Endothelial cell of umbilical vein (primary cell): ENCODE measurements around the gene PECR. TPM values are rescaled to one million over a fixed set of nuclear protein-coding genes. Genes with fewer than 3 reads are reported as not detected.

Experiments
- BruUV-seq: library from RNA; stranded (reverse); fragments of 400-500 nt; replicated peaks from 2 replicates; lab custom pipeline; 2021; lab: Mats Ljungman, UMichigan
- CTCF ChIA-PET: fragments of 300-600, 350-600 bp; sonication (Branson Sonifier 250); formaldehyde crosslinking; loops from one replicate; lab custom pipeline; 2021; ENCODE audit warnings: antibody characterized with exemption, inconsistent platforms; lab: Charles Lee
- POLR2A ChIA-PET: fragments of 300-600, 350-600 bp; sonication (Branson Sonifier 250); formaldehyde crosslinking; loops from one replicate; lab custom pipeline; 2021; ENCODE audit warnings: antibody characterized with exemption, inconsistent platforms; lab: Charles Lee
- DNase-seq: peaks from one replicate; pipeline ENCODE4 v3.0.0-alpha.2; 2011; ENCODE audit warnings: low read depth, low spot score
- FAIRE-seq: peaks from 2 replicates; lab custom pipeline; 2011; peaks lifted over from hg19 to GRCh38; lab: Jason Lieb, UNC
- H2AFZ ChIP-seq: 2 replicates; pipeline ENCODE4 v1.6.0; 2012; ENCODE audit warnings: low read depth, low read length, control low read depth, inconsistent platforms
- H3K27ac ChIP-seq: 2 replicates; pipeline ENCODE4 v1.5.1; 2011; ENCODE audit warnings: low read depth, mild to moderate bottlenecking, control low read depth, low read length, moderate library complexity; ENCODE audit not compliant: insufficient read depth
- H3K27me3 ChIP-seq, 2 experiments: 2 replicates each; pipeline versions ENCODE4 v1.6.0 to v1.6.1; 2011; ENCODE audit warnings: low read length in 2 of 2, mixed read lengths in 1 of 2; ENCODE audit not compliant: control insufficient read depth in 2 of 2, insufficient read depth in 2 of 2
- H3K36me3 ChIP-seq, 2 experiments: 2 replicates in 1 of 2; 3 replicates in 1 of 2; pipeline ENCODE4 v1.5.1; 2011; ENCODE audit warnings: low read length in 2 of 2, mild to moderate bottlenecking in 1 of 2, moderate library complexity in 1 of 2; ENCODE audit not compliant: control insufficient read depth in 2 of 2, insufficient read depth in 2 of 2; ENCODE audit errors: extremely low read depth in 1 of 2
- H3K4me1 ChIP-seq: 3 replicates; pipeline ENCODE4 v1.5.1; 2011; ENCODE audit warnings: mild to moderate bottlenecking, low read length; ENCODE audit not compliant: control insufficient read depth, insufficient read depth; ENCODE audit errors: extremely low read depth
- H3K4me2 ChIP-seq: 2 replicates; pipeline ENCODE4 v1.6.1; 2011; ENCODE audit warnings: low read length, control low read depth, mixed read lengths; ENCODE audit not compliant: insufficient read depth
- H3K4me3 ChIP-seq, 3 experiments: fragments of 200-600 bp in 1 of 3; sonication (generic), shearing (Covaris generic) in 1 of 3; replicated peaks in 1 of 3; 2 replicates each; pipeline ENCODE4 v1.5.1; 2011 to 2016; ENCODE audit warnings: control low read depth in 3 of 3, low read length in 3 of 3, mild to moderate bottlenecking in 2 of 3, inconsistent platforms in 1 of 3, low read depth in 1 of 3, moderate library complexity in 1 of 3; ENCODE audit not compliant: insufficient read depth in 1 of 3
- H3K79me2 ChIP-seq: 2 replicates; pipeline ENCODE4 v1.6.0; 2012; ENCODE audit warnings: low read length, inconsistent platforms; ENCODE audit not compliant: control insufficient read depth, insufficient read depth
- H3K9ac ChIP-seq: replicated peaks from 2 replicates; pipeline ENCODE3; 2011; ENCODE audit warnings: low read length, control low read depth; ENCODE audit not compliant: insufficient read depth; ENCODE audit errors: extremely low read depth
- H3K9me1 ChIP-seq: replicated peaks from 3 replicates; pipeline ENCODE4 v1.6.0; 2011; ENCODE audit warnings: mild to moderate bottlenecking, low read length; ENCODE audit not compliant: control insufficient read depth, insufficient read depth; ENCODE audit errors: extremely low read depth
- H3K9me3 ChIP-seq: replicated peaks from 2 replicates; pipeline ENCODE4 v1.5.1; 2012; ENCODE audit warnings: low read length, inconsistent platforms; ENCODE audit not compliant: control insufficient read depth, insufficient read depth
- H4K20me1 ChIP-seq: replicated peaks from 2 replicates; pipeline ENCODE3; 2011; ENCODE audit warnings: mild to moderate bottlenecking, low read length; ENCODE audit not compliant: control insufficient read depth, insufficient read depth; ENCODE audit errors: extremely low read depth
- EZH2 ChIP-seq: IDR thresholded peaks from 2 replicates; pipeline ENCODE4 v1.6.1; 2012; ENCODE audit warnings: borderline replicate concordance, low read depth, mild to moderate bottlenecking, moderate library complexity, low read length, inconsistent platforms; ENCODE audit not compliant: severe bottlenecking
- FOS ChIP-seq: IDR thresholded peaks from 2 replicates; pipeline ENCODE4 v1.6.1; 2011; ENCODE audit warnings: mild to moderate bottlenecking, low read length, moderate library complexity, borderline replicate concordance; ENCODE audit not compliant: insufficient read depth
- GATA2 ChIP-seq: IDR thresholded peaks from 2 replicates; pipeline ENCODE4 v1.7.0; 2011; ENCODE audit warnings: low read depth, mild to moderate bottlenecking, moderate library complexity, mixed read lengths, low read length; ENCODE audit not compliant: insufficient read length, insufficient read depth
- JUN ChIP-seq: IDR thresholded peaks from 2 replicates; pipeline ENCODE4 v1.6.1; 2011; ENCODE audit warnings: borderline replicate concordance, low read depth; ENCODE audit not compliant: insufficient read length, insufficient read depth
- MYC ChIP-seq: IDR thresholded peaks from one replicate; pipeline ENCODE4 v1.6.1; 2011; ENCODE audit warnings: mild to moderate bottlenecking, low read depth, low read length
- POLR2A ChIP-seq: IDR thresholded peaks from 2 replicates; pipeline ENCODE4 v1.6.1; 2012; ENCODE audit warnings: low read depth, mild to moderate bottlenecking, control low read depth, low read length
- POLR2AphosphoS5 ChIP-seq: IDR thresholded peaks from 2 replicates; pipeline ENCODE4 v1.6.1; 2012; ENCODE audit warnings: low read depth, mild to moderate bottlenecking, control low read depth, low read length, moderate library complexity; ENCODE audit not compliant: insufficient read depth
- dilution Hi-C: fragments of 300-500 bp; cut with MboI; formaldehyde crosslinking; loops from one replicate; pipeline ENCODE4 v1.15.0; 2019; ENCODE audit warnings: low sequenced_read_pairs; ENCODE audit not compliant: extremely low pct_ligation_motif_present
- intact Hi-C: fragments of 100-400 bp; cut with micrococcal nuclease; formaldehyde crosslinking; loops from one replicate; pipeline ENCODE4 v1.10.0; 2022
- polyA plus RNA-seq, 4 experiments: library from polyadenylated mRNA; depleted of rRNA in 3 of 4; stranded (reverse) in 3 of 4; unstranded in 1 of 4; fragments of >200 nt; gene quantifications; 2 replicates each; pipeline versions ENCODE4 v1.2.1 to v1.2.3, GENCODE V29; 2011 to 2012; ENCODE audit warnings: missing spikeins in 1 of 4
- total RNA-seq: library from RNA; stranded (reverse); gene quantifications from 2 replicates; pipeline ENCODE4 v1.2.3, GENCODE V29; 2021
- TF ChIP-seq, protein P1 (sequence below): IDR thresholded peaks from 2 replicates; pipeline ENCODE4 v1.6.1; 2011; ENCODE audit not compliant: insufficient read depth, insufficient read length
- TF ChIP-seq, protein P2 (sequence below), 2 donors: IDR thresholded peaks; 1 replicate in 1 of 2; 2 replicates in 1 of 2; pipeline ENCODE4 v1.5.1; 2011; ENCODE audit warnings: low read length in 2 of 2, mild to moderate bottlenecking in 2 of 2, moderate library complexity in 2 of 2, control low read depth in 1 of 2, inconsistent platforms in 1 of 2, low read depth in 1 of 2; ENCODE audit not compliant: insufficient read depth in 1 of 2; ENCODE audit errors: extremely low read depth in 1 of 2

Gene PECR
- total and polyA plus RNA-seq, 2 donors (not counting 3 experiments of a cell fraction or from before 2014, with no cell fraction given): 4.1 to 6.2 TPM

DNA sequence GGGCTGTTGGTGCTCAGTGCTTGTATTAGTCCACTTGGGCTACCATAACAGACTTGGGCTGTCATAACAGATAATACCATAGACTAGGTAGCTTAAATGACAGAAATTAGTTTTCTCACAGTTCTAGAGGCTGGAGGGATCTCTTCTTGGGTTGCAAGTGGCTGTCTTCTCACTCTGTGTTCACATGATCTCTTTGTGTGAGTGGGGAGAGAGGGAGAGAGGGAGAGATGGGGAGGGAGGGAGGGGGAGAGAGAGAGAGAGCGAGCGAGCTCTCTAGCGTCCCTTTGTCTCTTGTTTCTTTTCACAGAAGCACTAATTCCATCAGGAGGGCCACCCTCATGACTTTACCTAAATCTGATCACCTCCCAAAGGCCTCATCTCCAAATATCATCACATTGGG, 23.1 kb upstream of the PECR start:
- BruUV-seq: no TSS peak
- peaks cover 5% of the 10 kb centered on the region for H3K4me1 ChIP-seq
- H3K9me1 ChIP-seq: no peaks in the 10 kb centered on the region
- peaks cover 5% of the 10 kb centered on the region for H3K79me2 ChIP-seq
- no peaks in the 10 kb centered on the region for H3K36me3 ChIP-seq
- TF ChIP-seq GATA2 (no peak), JUN (no peak), EZH2 (no peak), MYC (no peak), POLR2A (no peak), POLR2AphosphoS5 (no peak), FOS (no peak)
- TF ChIP-seq, protein P1, sequence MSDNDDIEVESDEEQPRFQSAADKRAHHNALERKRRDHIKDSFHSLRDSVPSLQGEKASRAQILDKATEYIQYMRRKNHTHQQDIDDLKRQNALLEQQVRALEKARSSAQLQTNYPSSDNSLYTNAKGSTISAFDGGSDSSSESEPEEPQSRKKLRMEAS: no peak
- TF ChIP-seq, protein P2, sequence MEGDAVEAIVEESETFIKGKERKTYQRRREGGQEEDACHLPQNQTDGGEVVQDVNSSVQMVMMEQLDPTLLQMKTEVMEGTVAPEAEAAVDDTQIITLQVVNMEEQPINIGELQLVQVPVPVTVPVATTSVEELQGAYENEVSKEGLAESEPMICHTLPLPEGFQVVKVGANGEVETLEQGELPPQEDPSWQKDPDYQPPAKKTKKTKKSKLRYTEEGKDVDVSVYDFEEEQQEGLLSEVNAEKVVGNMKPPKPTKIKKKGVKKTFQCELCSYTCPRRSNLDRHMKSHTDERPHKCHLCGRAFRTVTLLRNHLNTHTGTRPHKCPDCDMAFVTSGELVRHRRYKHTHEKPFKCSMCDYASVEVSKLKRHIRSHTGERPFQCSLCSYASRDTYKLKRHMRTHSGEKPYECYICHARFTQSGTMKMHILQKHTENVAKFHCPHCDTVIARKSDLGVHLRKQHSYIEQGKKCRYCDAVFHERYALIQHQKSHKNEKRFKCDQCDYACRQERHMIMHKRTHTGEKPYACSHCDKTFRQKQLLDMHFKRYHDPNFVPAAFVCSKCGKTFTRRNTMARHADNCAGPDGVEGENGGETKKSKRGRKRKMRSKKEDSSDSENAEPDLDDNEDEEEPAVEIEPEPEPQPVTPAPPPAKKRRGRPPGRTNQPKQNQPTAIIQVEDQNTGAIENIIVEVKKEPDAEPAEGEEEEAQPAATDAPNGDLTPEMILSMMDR (IDR thresholded peaks at IDR 0.05; ENCODE audit: extremely low read depth in 1 of 2, insufficient read depth in 1 of 2, low read depth in 1 of 2, low read length in 2 of 2): no peak
- no peak overlapping the region for H2AFZ ChIP-seq
- dilution Hi-C loops (no loop called here), intact Hi-C loops (loop anchor here (1.0 kb wide), 1 partner anchor 70 kb away; no protein-coding TSS in a partner anchor)
- no peak overlapping the region for H3K9ac ChIP-seq
- H4K20me1 ChIP-seq: no peaks in the 10 kb centered on the region
- H3K27ac ChIP-seq: no peak overlapping the region
- FAIRE-seq (no peak), DNase-seq (no peak)
- ChIA-PET POLR2A (no interaction called here), CTCF (interaction anchor here (1.0 kb wide), 1 partner anchor 10 kb away, joined by 3 read pairs; no protein-coding TSS in a partner anchor)
- H3K27me3 ChIP-seq: peaks cover 5 to 23% of the 10 kb centered on the region in 2 experiments
- H3K9me3 ChIP-seq: no peaks in the 10 kb centered on the region
- no peak overlapping the region for H3K4me2 ChIP-seq
- no peak overlapping the region for H3K4me3 ChIP-seq
